Mucosa of descending colon (tissue), 3 donors: ENCODE measurements around the gene LGI1. TPM values are rescaled to one million over a fixed set of nuclear protein-coding genes. Genes with fewer than 3 reads are reported as not detected.
A peak's percentile ranks its signal among the peaks of the same experiment; 100 is the strongest.
"Not testable (repeated sequence)": the region's sequence is repeated elsewhere in the genome, so short reads cannot be mapped to it uniquely, and the experiment has no call there.

ENCODE experiments used
- ATAC-seq: fragments of 200-7000 bp; cut with Tn5 transposase; one replicate; pipeline ENCODE4 v1.9.1; 2020; ENCODE audit warnings: mild to moderate bottlenecking, moderate library complexity
- DNase-seq, 3 donors: peaks; one replicate each; pipeline ENCODE4 v3.0.0-alpha.2; 2020
- H3K36me3 ChIP-seq: fragments of 200-600 bp; one replicate; pipeline ENCODE4 v1.8.0; 2021; ENCODE audit warnings: low read depth, mild to moderate bottlenecking
- H3K4me1 ChIP-seq: fragments of 200-600 bp; one replicate; pipeline ENCODE4 v1.8.0; 2021; ENCODE audit warnings: low read depth, mild to moderate bottlenecking
- H3K4me3 ChIP-seq: fragments of 200-600 bp; one replicate; pipeline ENCODE4 v1.8.0; 2021; ENCODE audit warnings: mild to moderate bottlenecking
- H3K9me3 ChIP-seq: fragments of 200-600 bp; one replicate; pipeline ENCODE4 v1.8.0; 2021; ENCODE audit warnings: mild to moderate bottlenecking
- CTCF ChIP-seq: fragments of 200-600 bp; IDR thresholded peaks from one replicate; pipeline ENCODE4 v1.8.0; 2022; ENCODE audit warnings: antibody characterized with exemption, mild to moderate bottlenecking
- intact Hi-C, 2 donors: fragments of 100-400 bp; cut with DNase I in 1 of 2; cut with micrococcal nuclease in 1 of 2; formaldehyde crosslinking; loops; one replicate each; pipeline versions ENCODE4 v1.11.0 to v1.11.1; 2022; cut with DNase I, micrococcal nuclease
- total RNA-seq, 3 donors: library from RNA; stranded (reverse); fragmentation: NEBNext Ultra II Directional in 2 of 3; extraction: Animal tissue kit (Norgen Biotek cat#: 25700) in 2 of 3; gene quantifications; one replicate each; pipeline versions ENCODE4 v1.2.1 to v1.2.4, GENCODE V29; 2021 to 2023
- donor health status: DM: no; HTN: no; CAD: no; lungs with moderate emphysema.
- donor health status: DM: no; HTN: no; CAD: no.
- donor health status: DM: no; HTN: yes; CAD: no.

The LGI1 gene
- total RNA-seq, 3 donors from 2014 or later, result 0.69 to 6.3 (median 1.3) TPM

DNA sequence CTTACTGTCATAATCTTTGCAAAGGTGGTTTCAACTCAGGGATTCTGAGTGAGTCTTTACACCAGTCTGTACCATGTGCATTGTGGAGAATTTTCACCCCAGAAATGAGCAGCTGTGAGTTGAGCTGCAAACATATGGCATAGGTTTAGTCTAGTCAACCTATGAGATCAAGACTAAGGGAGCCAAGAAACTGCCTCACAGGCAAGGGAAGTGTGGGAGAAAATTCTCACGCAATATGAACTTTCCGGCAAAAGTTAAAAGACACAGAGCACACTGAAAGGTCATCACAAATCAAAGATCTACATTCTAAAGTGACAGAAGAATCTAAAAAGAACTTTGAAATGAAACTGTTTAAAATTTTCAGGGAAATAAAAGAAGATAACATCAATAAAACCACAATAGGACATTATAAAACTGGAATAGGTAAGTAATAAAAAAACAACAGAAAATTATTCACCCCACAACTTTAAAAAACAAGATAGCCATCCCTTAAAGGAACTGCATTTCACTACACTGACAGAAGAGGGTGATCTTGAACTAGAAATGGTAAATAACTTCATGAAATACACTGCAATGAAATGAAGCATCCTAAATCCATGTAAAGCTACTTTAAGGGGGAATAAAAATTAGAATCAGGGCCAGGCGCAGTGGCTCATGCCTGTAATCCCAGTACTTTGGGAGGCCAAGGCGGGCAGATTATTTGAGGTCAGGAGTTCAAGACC is 63.5 kb downstream of the LGI1 start:
- Histone ChIP-seq H3K4me3 (no peak overlapping the region), H3K4me1 (no peaks in the 10 kb centered on the region), H3K36me3 (no peaks in the 10 kb centered on the region), H3K9me3 (no peaks in the 10 kb centered on the region)
- DNase-seq (no peak), ATAC-seq (peak; percentile 63)
- intact Hi-C loops, result no loop called here
- no peak for TF ChIP-seq CTCF

DNA sequence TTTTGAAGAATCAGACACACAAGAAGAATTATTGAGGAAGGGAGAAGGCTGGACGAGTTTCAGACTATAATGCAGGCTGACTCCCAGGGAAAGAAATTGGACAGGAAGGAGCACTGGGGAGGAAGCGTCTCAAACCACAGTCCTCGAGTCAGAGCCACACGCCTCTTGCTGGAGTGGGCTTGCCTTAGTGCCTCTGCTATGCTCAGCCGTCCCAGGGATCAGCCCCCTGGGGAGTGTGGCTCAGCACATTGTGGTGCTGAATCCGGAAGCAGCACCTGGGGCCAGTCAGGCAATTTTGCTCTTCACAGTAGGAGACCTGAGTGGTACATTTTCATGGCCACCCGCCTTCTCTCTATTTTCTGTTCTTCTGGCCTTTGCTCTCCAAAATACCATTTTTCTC is 68.6 kb downstream of the LGI1 start:
- Histone ChIP-seq H3K9me3 (no peaks in the 10 kb centered on the region), H3K36me3 (no peaks in the 10 kb centered on the region), H3K4me3 (no peak overlapping the region), H3K4me1 (no peaks in the 10 kb centered on the region)
- no peak for DNase-seq
- TF ChIP-seq CTCF, result no peak
- intact Hi-C loops, result no loop called here
- ATAC-seq, result no peak

GRCh38 chr10:93827056-93827804 is 69.5 kb downstream of the LGI1 start:
- H3K4me1 ChIP-seq, result no peaks in the 10 kb centered on the region
- intact Hi-C loops, result no loop called here
- ATAC-seq, result no peak
- H3K36me3 ChIP-seq, result no peaks in the 10 kb centered on the region
- TF ChIP-seq CTCF, result no peak
- DNase-seq, result no peak
- H3K9me3 ChIP-seq, result no peaks in the 10 kb centered on the region
- H3K4me3 ChIP-seq, result no peak overlapping the region

- H3K36me3 ChIP-seq, H3K4me1 ChIP-seq, H3K4me3 ChIP-seq, ATAC-seq, intact Hi-C loops, H3K9me3 ChIP-seq, DNase-seq: not testable (repeated sequence)
Measured at GRCh38 chr10:93831065-93831464, 73.3 kb downstream of the LGI1 start.

DNA sequence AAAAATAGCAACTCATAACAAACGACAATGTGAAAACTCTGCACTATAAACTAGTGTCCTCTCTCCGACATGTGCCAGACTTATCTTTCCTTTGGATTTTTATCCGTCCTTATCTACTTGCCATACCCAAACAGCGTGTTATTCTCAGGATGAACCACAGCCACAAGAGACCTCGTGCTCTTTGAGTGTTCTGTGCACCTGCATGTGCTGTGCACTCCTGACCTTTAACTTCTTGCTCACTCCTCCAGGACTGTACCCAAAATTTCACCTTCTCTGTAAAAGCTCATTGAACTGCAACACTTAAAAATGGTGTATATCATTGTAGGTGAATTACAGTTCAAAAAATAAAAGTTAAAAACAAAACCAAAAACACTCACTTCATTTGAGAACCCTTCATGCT is 78.0 kb downstream of the LGI1 start:
- H3K36me3 ChIP-seq, result no peaks in the 10 kb centered on the region
- H3K9me3 ChIP-seq, result peaks cover 5% of the 10 kb centered on the region
- TF ChIP-seq CTCF, result no peak
- ATAC-seq (no peak), DNase-seq (no peak)
- no peak overlapping the region for H3K4me3 ChIP-seq
- intact Hi-C loops, result no loop called here
- H3K4me1 ChIP-seq, result no peaks in the 10 kb centered on the region

DNA sequence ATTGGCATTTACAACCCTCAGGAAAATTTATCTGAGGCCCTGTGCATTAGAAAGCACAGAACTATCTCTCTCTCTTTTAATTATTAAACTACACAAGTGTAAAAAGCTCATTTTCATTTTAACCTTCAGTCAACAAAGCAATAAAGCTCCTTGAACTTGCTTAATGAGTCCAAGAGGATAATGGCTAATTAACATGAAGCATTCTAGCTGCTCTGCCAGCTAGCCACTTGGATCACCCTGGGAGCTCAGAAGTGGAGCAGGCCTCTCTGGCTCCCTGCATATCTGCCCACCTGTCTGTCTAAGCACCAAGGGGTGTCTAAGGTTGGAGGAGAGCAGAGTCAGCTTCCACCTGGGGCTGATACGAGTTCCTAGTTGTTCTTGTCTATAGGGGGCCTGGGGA is 80.1 kb downstream of the LGI1 start:
- no peak for DNase-seq
- intact Hi-C loops, result no loop called here
- peak; percentile 39 for ATAC-seq

More for the DNA sequence above, 80.1 kb downstream of the LGI1 start:
- Histone ChIP-seq H3K4me1 (no peaks in the 10 kb centered on the region), H3K36me3 (no peaks in the 10 kb centered on the region), H3K9me3 (peaks cover 5% of the 10 kb centered on the region), H3K4me3 (no peak overlapping the region)
- TF ChIP-seq CTCF, result no peak
